Sigmoid colon (tissue), 4 donors: ENCODE data around the gene TBC1D22A.

Source experiments
- EP300 ChIP-seq, 4 donors: sonication (generic); formaldehyde crosslinking; IDR thresholded peaks; one replicate each; pipeline ENCODE4 v1.6.1; 2017; ENCODE audit warnings: antibody characterized with exemption in 4 of 4
- POLR2A ChIP-seq, 2 donors: fragments of 450-650 bp; IDR thresholded peaks; one replicate each; pipeline ENCODE4 v1.6.1; 2016; ENCODE audit warnings: antibody characterized with exemption in 2 of 2, mild to moderate bottlenecking in 2 of 2, moderate library complexity in 2 of 2
- TF ChIP-seq, protein P1 (sequence below), 4 experiments: fragments of 450-650 bp in 3 of 4; fragments of 200-600 bp in 1 of 4; IDR thresholded peaks; one replicate each; pipeline ENCODE4 v1.5.1; 2016 to 2019; ENCODE audit warnings: antibody characterized with exemption in 4 of 4, mild to moderate bottlenecking in 3 of 4, moderate library complexity in 2 of 4

DNA sequence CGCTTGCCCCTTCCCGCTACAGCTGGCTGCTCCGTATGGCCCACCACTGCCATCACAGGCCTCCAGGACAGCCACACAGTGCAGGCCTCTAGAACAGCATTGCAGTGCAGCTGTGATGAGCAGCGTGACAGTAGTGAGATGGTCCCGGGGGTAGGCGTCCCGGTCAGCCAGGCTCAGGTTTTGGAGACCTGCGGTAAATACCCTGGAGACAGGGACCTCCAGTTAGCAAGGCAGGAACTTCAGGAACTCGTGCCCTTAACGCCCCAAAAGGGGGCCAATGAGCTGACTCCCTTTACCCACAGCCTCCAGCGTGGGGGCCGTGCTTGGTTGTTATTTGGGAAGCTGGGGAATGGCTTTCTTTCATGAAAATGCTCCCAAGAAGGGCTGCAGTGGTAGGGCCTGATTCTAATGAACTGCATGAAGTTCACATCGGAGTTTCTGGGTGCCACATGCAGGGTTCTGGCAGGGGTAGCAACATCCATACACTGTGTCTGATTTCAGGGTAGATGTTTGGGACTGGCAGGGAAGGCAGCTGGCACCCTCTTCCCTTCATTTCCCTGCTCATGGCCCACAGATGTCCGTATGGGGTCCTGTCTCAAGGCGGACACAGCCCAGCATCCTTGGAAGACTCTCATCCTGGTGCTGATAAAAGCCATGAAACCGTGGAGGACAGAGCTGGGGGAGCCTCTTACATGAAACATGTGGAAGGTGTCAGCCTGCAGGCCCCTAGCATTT is 440.5 kb downstream of the TBC1D22A start:
- TF ChIP-seq, protein P1, sequence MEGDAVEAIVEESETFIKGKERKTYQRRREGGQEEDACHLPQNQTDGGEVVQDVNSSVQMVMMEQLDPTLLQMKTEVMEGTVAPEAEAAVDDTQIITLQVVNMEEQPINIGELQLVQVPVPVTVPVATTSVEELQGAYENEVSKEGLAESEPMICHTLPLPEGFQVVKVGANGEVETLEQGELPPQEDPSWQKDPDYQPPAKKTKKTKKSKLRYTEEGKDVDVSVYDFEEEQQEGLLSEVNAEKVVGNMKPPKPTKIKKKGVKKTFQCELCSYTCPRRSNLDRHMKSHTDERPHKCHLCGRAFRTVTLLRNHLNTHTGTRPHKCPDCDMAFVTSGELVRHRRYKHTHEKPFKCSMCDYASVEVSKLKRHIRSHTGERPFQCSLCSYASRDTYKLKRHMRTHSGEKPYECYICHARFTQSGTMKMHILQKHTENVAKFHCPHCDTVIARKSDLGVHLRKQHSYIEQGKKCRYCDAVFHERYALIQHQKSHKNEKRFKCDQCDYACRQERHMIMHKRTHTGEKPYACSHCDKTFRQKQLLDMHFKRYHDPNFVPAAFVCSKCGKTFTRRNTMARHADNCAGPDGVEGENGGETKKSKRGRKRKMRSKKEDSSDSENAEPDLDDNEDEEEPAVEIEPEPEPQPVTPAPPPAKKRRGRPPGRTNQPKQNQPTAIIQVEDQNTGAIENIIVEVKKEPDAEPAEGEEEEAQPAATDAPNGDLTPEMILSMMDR (IDR thresholded peaks at IDR 0.05) = no peak
- TF ChIP-seq EP300 (IDR thresholded peaks at IDR 0.05) (no peak), POLR2A (IDR thresholded peaks at IDR 0.05) (no peak)
